ENCODE data around the gene TSGA10IP.

Gene TSGA10IP

DNA sequence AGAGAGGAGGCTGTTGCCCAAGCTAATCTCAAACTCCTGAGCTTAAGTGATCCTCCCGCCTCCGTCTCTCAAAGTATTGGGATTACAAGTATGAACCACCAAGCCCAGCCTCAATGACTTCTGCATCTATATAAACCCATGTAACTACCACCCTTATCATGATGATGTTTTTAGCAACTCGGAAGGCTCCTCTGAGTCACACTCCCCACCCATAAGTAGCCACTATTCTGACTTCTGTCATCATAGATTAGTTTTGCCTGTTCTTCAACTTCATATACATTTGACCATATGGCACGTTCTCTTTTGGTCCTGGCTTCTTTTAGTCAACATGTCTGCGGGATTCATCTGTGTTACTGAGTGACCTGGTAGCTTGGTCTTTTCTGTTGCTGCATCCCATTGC is 38.7 kb upstream of the TSGA10IP start:
- no peak overlapping the region for H3K4me2 ChIP-seq (ENCODE audit: insufficient read depth, low read length, poor library complexity, severe bottlenecking)
- no peak overlapping the region for H2AFZ ChIP-seq (ENCODE audit: low read length)
- no peak overlapping the region for H3K4me3 ChIP-seq (ENCODE audit: low read length in 2 of 2)
- H2BK120ac ChIP-seq (ENCODE audit: low read depth, low read length), result no peak overlapping the region
- no peak overlapping the region for H2AK5ac ChIP-seq (ENCODE audit: low read depth, low read length)
- no CpG with 5 or more reads among the region's 5 CpGs for WGBS, 2 donors (ENCODE audit: extremely low coverage in 2 of 2, insufficient read length in 2 of 2, insufficient replicate concordance in 1 of 2)
- no peak overlapping the region for H3K14ac ChIP-seq (ENCODE audit: low read length)
- H3K79me1 ChIP-seq (ENCODE audit: low read depth, low read length), result no peaks in the 10 kb centered on the region
- H3K18ac ChIP-seq (ENCODE audit: low read length), result no peak overlapping the region
- H3K9me3 ChIP-seq (replicated peaks in 1 of 2; ENCODE audit: control insufficient read depth in 2 of 2, insufficient read depth in 1 of 2, low read depth in 1 of 2, low read length in 2 of 2), result no peaks in the 10 kb centered on the region
- no peak overlapping the region for H3K9ac ChIP-seq (ENCODE audit: low read depth, low read length, poor library complexity)
- no peak overlapping the region for H3K27ac ChIP-seq (replicated peaks; ENCODE audit: low read length)
- no peak overlapping the region for H2BK5ac ChIP-seq (ENCODE audit: low read length)
- H3K27me3 ChIP-seq (ENCODE audit: control insufficient read depth in 3 of 3, insufficient read depth in 3 of 3, low read depth in 1 of 3, low read length in 3 of 3), result peaks cover 0 to 22% (median 0%) of the 10 kb centered on the region in 3 experiments
- H4K8ac ChIP-seq (ENCODE audit: low read depth, low read length), result no peak overlapping the region
- H2BK12ac ChIP-seq (ENCODE audit: low read length), result no peak overlapping the region
- DNase-seq (ENCODE audit: low spot score), result no peak
- no peak overlapping the region for H3K4ac ChIP-seq (ENCODE audit: low read length)
- no peak overlapping the region for H3K23ac ChIP-seq (ENCODE audit: low read depth, low read length, poor library complexity)
- no peaks in the 10 kb centered on the region for H3K36me3 ChIP-seq (replicated peaks in 1 of 2; ENCODE audit: control insufficient read depth in 2 of 2, insufficient read depth in 2 of 2, low read length in 2 of 2)
- peaks cover 7 to 13% of the 10 kb centered on the region in 2 donors for H3K4me1 ChIP-seq (ENCODE audit: control insufficient read depth in 2 of 2, insufficient read depth in 1 of 2, low read depth in 1 of 2, low read length in 2 of 2)
- no peak overlapping the region for H4K91ac ChIP-seq (ENCODE audit: low read depth, low read length, poor library complexity)
- H2BK15ac ChIP-seq (ENCODE audit: low read length), result no peak overlapping the region

DNA sequence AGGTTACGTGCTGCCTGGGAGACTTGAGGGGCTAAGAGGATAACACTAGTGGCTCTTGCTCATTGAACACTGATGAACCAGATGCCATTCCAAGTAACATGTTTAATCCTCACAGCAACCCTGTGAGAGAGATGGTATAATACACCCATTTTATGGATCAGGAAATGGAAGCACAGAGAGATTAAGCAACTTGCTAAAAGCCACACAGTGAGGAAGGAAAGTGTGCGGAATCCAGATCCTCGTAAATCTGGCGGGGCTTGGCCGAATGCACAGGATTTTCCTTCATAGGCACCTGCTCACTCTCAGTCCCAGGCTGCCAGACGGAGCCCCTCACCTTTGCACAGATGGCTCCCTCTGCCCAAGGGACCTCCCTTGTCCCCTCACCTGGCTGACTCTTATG is 37.4 kb upstream of the TSGA10IP start:
- no peak overlapping the region for H3K23ac ChIP-seq (ENCODE audit: low read depth, low read length, poor library complexity)
- no peaks in the 10 kb centered on the region for H3K79me1 ChIP-seq (ENCODE audit: low read depth, low read length)
- no peak overlapping the region for H4K8ac ChIP-seq (ENCODE audit: low read depth, low read length)
- H2AK5ac ChIP-seq (ENCODE audit: low read depth, low read length), result peak overlapping the region; percentile 71
- H2AFZ ChIP-seq (ENCODE audit: low read length), result no peak overlapping the region
- H2BK5ac ChIP-seq (ENCODE audit: low read length), result no peak overlapping the region
- DNase-seq (ENCODE audit: low spot score), result no peak
- H2BK120ac ChIP-seq (ENCODE audit: low read depth, low read length), result no peak overlapping the region
- H4K91ac ChIP-seq (ENCODE audit: low read depth, low read length, poor library complexity), result no peak overlapping the region
- H3K36me3 ChIP-seq (replicated peaks in 1 of 2; ENCODE audit: control insufficient read depth in 2 of 2, insufficient read depth in 2 of 2, low read length in 2 of 2), result no peaks in the 10 kb centered on the region
- no peak overlapping the region for H2BK12ac ChIP-seq (ENCODE audit: low read length)
- H3K27ac ChIP-seq (replicated peaks; ENCODE audit: low read length), result no peak overlapping the region
- peaks cover 0 to 11% (median 0%) of the 10 kb centered on the region in 3 experiments for H3K27me3 ChIP-seq (ENCODE audit: control insufficient read depth in 3 of 3, insufficient read depth in 3 of 3, low read depth in 1 of 3, low read length in 3 of 3)
- H3K4me1 ChIP-seq (ENCODE audit: control insufficient read depth in 2 of 2, insufficient read depth in 1 of 2, low read depth in 1 of 2, low read length in 2 of 2), result peaks cover 6 to 14% of the 10 kb centered on the region in 2 donors
- no peak overlapping the region for H3K14ac ChIP-seq (ENCODE audit: low read length)
- H3K9me3 ChIP-seq (replicated peaks in 1 of 2; ENCODE audit: control insufficient read depth in 2 of 2, insufficient read depth in 1 of 2, low read depth in 1 of 2, low read length in 2 of 2), result no peaks in the 10 kb centered on the region
- H3K4me3 ChIP-seq (ENCODE audit: low read length in 2 of 2), result no peak overlapping the region
- H3K4ac ChIP-seq (ENCODE audit: low read length), result no peak overlapping the region
- no peak overlapping the region for H2BK15ac ChIP-seq (ENCODE audit: low read length)
- no peak overlapping the region for H3K18ac ChIP-seq (ENCODE audit: low read length)
- no peak overlapping the region for H3K4me2 ChIP-seq (ENCODE audit: insufficient read depth, low read length, poor library complexity, severe bottlenecking)
- WGBS, 2 donors (ENCODE audit: extremely low coverage in 2 of 2, insufficient read length in 2 of 2, insufficient replicate concordance in 1 of 2), result no CpG with 5 or more reads among the region's 6 CpGs
- H3K9ac ChIP-seq (ENCODE audit: low read depth, low read length, poor library complexity), result no peak overlapping the region

DNA sequence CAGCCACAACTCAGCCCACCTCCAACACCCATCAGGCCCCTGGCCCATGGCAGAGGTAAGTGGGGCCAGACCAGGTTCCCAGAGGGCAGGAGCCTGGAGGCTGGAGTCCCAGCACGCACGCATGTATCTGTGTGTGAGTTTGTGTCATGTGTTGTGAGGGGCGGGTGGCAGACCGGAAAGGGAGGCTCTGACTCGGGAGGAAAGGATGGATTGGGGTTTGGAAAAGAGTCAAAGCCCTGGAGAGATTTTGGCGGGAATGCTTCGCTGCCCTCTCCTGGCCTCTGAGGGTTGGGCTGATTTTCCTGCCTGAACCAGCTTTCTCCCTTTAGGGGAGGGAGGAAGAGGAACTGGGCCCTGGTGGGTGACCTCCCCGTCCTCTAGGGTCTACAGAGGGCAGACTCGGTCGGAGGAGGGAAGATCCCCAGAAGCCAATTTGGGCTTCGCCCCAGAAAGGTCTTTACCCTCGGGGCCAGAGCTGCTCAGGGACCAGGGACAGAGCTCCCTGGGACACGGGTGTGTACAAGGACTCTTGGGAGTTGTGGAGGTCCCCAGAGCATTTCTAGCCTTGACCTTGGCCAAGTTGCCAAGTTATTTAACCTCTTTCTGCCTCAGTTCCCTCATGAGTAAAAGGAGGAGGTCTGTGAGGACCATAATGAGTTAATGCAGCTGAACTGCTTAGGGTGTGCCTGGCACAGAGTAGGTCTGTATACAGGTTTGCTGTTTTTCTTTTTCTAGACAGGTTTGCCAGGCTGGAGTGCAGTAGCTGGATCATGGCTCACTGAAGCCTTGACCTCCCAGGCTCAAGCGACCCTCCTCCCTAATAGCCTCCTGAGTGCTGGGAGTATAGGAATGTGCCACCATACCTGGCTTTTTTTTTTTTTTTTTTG is 33.4 kb upstream of the TSGA10IP start:
- H3K4me2 ChIP-seq (ENCODE audit: insufficient read depth, low read length, poor library complexity, severe bottlenecking), result no peak overlapping the region
- no peak overlapping the region for H3K14ac ChIP-seq (ENCODE audit: low read length)
- peak overlapping the region; percentile 49 for H2BK15ac ChIP-seq (ENCODE audit: low read length)
- H3K18ac ChIP-seq (ENCODE audit: low read length), result peak overlapping the region; percentile 76
- peaks cover 3% of the 10 kb centered on the region in 2 donors for H3K36me3 ChIP-seq (replicated peaks in 1 of 2; ENCODE audit: control insufficient read depth in 2 of 2, insufficient read depth in 2 of 2, low read length in 2 of 2)
- H2BK12ac ChIP-seq (ENCODE audit: low read length), result no peak overlapping the region
- no peaks in the 10 kb centered on the region for H3K79me1 ChIP-seq (ENCODE audit: low read depth, low read length)
- peak overlapping the region; percentile 89 for H2AFZ ChIP-seq (ENCODE audit: low read length)
- H3K9ac ChIP-seq (ENCODE audit: low read depth, low read length, poor library complexity), result no peak overlapping the region
- H3K23ac ChIP-seq (ENCODE audit: low read depth, low read length, poor library complexity), result no peak overlapping the region
- peak overlapping the region; percentile 61 for H4K91ac ChIP-seq (ENCODE audit: low read depth, low read length, poor library complexity)
- H3K9me3 ChIP-seq (replicated peaks in 1 of 2; ENCODE audit: control insufficient read depth in 2 of 2, insufficient read depth in 1 of 2, low read depth in 1 of 2, low read length in 2 of 2), result peaks cover 0 to 2% of the 10 kb centered on the region in 2 donors
- H3K4me1 ChIP-seq (ENCODE audit: control insufficient read depth in 2 of 2, insufficient read depth in 1 of 2, low read depth in 1 of 2, low read length in 2 of 2), result peaks cover 0 to 7% of the 10 kb centered on the region in 2 donors
- no CpG with 5 or more reads among the region's 14 CpGs for WGBS, 2 donors (ENCODE audit: extremely low coverage in 2 of 2, insufficient read length in 2 of 2, insufficient replicate concordance in 1 of 2)
- peak overlapping the region; percentile 73 for H4K8ac ChIP-seq (ENCODE audit: low read depth, low read length)
- H3K4ac ChIP-seq (ENCODE audit: low read length), result no peak overlapping the region
- no peak for DNase-seq (ENCODE audit: low spot score)
- H2BK5ac ChIP-seq (ENCODE audit: low read length), result peak overlapping the region; percentile 30
- H3K4me3 ChIP-seq (ENCODE audit: low read length in 2 of 2), result no peak overlapping the region
- H3K27ac ChIP-seq (replicated peaks; ENCODE audit: low read length), result no peak overlapping the region
- H3K27me3 ChIP-seq (ENCODE audit: control insufficient read depth in 3 of 3, insufficient read depth in 3 of 3, low read depth in 1 of 3, low read length in 3 of 3), result peaks cover 0 to 5% (median 0%) of the 10 kb centered on the region in 3 experiments
- no peak overlapping the region for H2BK120ac ChIP-seq (ENCODE audit: low read depth, low read length)
- peak overlapping the region; percentile 77 for H2AK5ac ChIP-seq (ENCODE audit: low read depth, low read length)

DNA sequence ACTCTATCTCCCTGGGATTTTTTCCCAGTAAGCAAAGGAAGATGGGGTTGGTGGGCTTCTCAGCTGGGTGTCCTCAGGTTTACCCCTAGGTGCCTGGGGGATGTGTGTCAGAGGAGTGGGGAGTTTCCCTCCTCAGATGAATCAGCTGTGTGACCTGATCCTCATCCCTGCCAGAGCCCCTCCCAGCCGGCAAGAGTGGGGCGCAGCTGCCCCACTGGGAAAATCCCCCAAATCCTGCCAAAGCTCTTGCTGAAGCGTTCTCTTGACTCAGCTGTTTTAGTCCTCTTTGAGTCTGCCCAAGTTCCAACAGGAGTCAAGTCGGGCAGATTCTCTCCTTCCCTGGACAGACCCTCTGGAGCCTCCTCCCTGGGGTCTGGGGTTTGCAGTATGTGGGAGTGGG is 32.4 kb upstream of the TSGA10IP start:
- Histone ChIP-seq H2BK120ac (ENCODE audit: low read depth, low read length) (no peak overlapping the region), H2BK15ac (ENCODE audit: low read length) (no peak overlapping the region), H4K8ac (ENCODE audit: low read depth, low read length) (no peak overlapping the region), H3K27ac (replicated peaks; ENCODE audit: low read length) (no peak overlapping the region), H2AFZ (ENCODE audit: low read length) (no peak overlapping the region), H3K14ac (ENCODE audit: low read length) (no peak overlapping the region), H4K91ac (ENCODE audit: low read depth, low read length, poor library complexity) (no peak overlapping the region), H3K4me2 (ENCODE audit: insufficient read depth, low read length, poor library complexity, severe bottlenecking) (no peak overlapping the region), H3K36me3 (replicated peaks in 1 of 2; ENCODE audit: control insufficient read depth in 2 of 2, insufficient read depth in 2 of 2, low read length in 2 of 2) (peaks cover 9 to 13% of the 10 kb centered on the region in 2 donors), H3K9me3 (replicated peaks in 1 of 2; ENCODE audit: control insufficient read depth in 2 of 2, insufficient read depth in 1 of 2, low read depth in 1 of 2, low read length in 2 of 2) (peaks cover 0 to 2% of the 10 kb centered on the region in 2 donors), H3K79me1 (ENCODE audit: low read depth, low read length) (peaks cover 4% of the 10 kb centered on the region), H2AK5ac (ENCODE audit: low read depth, low read length) (peak overlapping the region; percentile 8), H3K9ac (ENCODE audit: low read depth, low read length, poor library complexity) (no peak overlapping the region), H3K4ac (ENCODE audit: low read length) (no peak overlapping the region), H3K23ac (ENCODE audit: low read depth, low read length, poor library complexity) (no peak overlapping the region), H2BK12ac (ENCODE audit: low read length) (no peak overlapping the region), H3K18ac (ENCODE audit: low read length) (no peak overlapping the region), H2BK5ac (ENCODE audit: low read length) (no peak overlapping the region), H3K27me3 (ENCODE audit: control insufficient read depth in 3 of 3, insufficient read depth in 3 of 3, low read depth in 1 of 3, low read length in 3 of 3) (peaks cover 0 to 4% (median 0%) of the 10 kb centered on the region in 3 experiments), H3K4me1 (ENCODE audit: control insufficient read depth in 2 of 2, insufficient read depth in 1 of 2, low read depth in 1 of 2, low read length in 2 of 2) (peaks cover 4 to 9% of the 10 kb centered on the region in 2 donors), H3K4me3 (ENCODE audit: low read length in 2 of 2) (no peak overlapping the region)
- no peak for DNase-seq (ENCODE audit: low spot score)
- no CpG with 5 or more reads among the region's 4 CpGs for WGBS, 2 donors (ENCODE audit: extremely low coverage in 2 of 2, insufficient read length in 2 of 2, insufficient replicate concordance in 1 of 2)
